ENCODE data around the gene LIN7B. TPM values are rescaled to one million over a fixed set of nuclear protein-coding genes. Genes with fewer than 3 reads are reported as not detected.

The LIN7B gene
- total and polyA plus RNA-seq, 2 donors (not counting 1 experiment from before 2014, with no cell fraction given), result 2.6 to 10.9 TPM

DNA sequence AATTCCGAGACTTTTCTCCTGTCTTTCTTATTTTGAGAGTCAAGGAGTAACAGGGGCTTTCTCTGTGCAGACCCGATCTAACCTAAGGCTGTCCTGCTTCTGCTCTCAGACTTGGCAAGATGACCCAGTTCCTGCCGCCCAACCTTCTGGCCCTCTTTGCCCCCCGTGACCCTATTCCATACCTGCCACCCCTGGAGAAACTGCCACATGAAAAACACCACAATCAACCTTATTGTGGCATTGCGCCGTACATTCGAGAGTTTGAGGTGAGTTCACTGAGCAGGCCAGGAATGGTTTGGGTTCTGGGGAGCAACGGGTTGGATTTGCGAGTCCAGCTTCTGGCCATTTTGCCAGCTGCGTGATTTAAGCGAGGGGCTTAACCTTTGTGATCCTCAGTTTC, 27.9 kb upstream of the LIN7B start:
- no peak for DNase-seq (ENCODE audit: low read depth in 2 of 2)
- Histone ChIP-seq H4K20me1 (ENCODE audit: control insufficient read depth, extremely low read depth, insufficient read depth, low read length) (peaks cover 4% of the 10 kb centered on the region), H3K4me2 (ENCODE audit: extremely low read depth, insufficient read depth, low read length) (peak overlapping the region; percentile 99), H3K27me3 (ENCODE audit: control insufficient read depth, insufficient read depth, low read length) (no peaks in the 10 kb centered on the region), H3K9me3 (ENCODE audit: control insufficient read depth, insufficient read depth, low read depth, low read length) (no peaks in the 10 kb centered on the region), H3K4me3 (replicated peaks in 1 of 4; ENCODE audit: control extremely low read depth in 1 of 4, insufficient read depth in 1 of 4, low read depth in 3 of 4, low read length in 4 of 4) (peak overlapping the region; percentile 78 to 87 (median 84)), H2AFZ (ENCODE audit: low read length) (no peak overlapping the region), H3K79me2 (ENCODE audit: control insufficient read depth, insufficient read depth, low read length) (peaks cover 52% of the 10 kb centered on the region), H3K4me1 (ENCODE audit: control insufficient read depth, extremely low read depth, insufficient read depth, low read length) (peaks cover 7% of the 10 kb centered on the region), H3K36me3 (ENCODE audit: control insufficient read depth, insufficient read depth, low read length) (peaks cover 10% of the 10 kb centered on the region), H3K9ac (ENCODE audit: insufficient read depth, low read length) (peak overlapping the region; percentile 87), H3K27ac (ENCODE audit: insufficient read depth, low read length) (peak overlapping the region; percentile 86)
- TF ChIP-seq, protein P1, sequence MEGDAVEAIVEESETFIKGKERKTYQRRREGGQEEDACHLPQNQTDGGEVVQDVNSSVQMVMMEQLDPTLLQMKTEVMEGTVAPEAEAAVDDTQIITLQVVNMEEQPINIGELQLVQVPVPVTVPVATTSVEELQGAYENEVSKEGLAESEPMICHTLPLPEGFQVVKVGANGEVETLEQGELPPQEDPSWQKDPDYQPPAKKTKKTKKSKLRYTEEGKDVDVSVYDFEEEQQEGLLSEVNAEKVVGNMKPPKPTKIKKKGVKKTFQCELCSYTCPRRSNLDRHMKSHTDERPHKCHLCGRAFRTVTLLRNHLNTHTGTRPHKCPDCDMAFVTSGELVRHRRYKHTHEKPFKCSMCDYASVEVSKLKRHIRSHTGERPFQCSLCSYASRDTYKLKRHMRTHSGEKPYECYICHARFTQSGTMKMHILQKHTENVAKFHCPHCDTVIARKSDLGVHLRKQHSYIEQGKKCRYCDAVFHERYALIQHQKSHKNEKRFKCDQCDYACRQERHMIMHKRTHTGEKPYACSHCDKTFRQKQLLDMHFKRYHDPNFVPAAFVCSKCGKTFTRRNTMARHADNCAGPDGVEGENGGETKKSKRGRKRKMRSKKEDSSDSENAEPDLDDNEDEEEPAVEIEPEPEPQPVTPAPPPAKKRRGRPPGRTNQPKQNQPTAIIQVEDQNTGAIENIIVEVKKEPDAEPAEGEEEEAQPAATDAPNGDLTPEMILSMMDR (conservative IDR thresholded peaks at IDR 0.05 in 1 of 2, IDR thresholded peaks at IDR 0.05 in 1 of 2; ENCODE audit: low read depth in 1 of 2, low read length in 2 of 2), result no peak
- TF ChIP-seq EZH2 (IDR thresholded peaks at IDR 0.05; ENCODE audit: low read length, missing control alignments), result no peak

DNA sequence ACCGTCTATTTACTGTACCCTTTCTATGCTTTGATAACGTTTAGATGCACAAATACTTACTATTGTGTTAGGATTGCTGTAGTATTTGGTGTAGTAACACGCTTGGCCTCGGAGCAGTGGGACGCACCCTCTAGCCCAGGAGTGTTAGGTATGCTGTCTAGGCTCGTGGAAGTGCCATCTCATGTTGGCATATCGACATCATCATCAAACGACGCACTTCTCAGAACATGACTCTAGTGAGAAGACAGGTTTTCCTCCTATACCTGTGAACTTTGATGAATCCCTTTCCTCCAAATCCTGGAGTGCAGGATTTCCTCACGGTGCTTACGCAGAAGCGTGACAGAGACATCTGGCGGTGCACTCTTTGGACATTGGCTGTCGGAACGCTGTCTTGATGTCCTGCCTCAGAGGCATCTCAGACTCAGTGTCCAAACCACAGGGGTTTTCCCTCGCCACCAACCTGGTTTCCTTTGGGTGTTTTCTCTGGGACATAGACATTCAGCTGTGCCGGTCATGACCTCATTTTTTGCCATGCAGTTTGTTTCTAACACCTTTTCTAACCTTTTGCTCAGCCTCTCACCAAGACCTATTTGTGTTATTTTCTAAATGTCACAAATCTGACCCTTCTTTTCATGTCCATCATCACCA, 22.7 kb upstream of the LIN7B start:
- Histone ChIP-seq H2AFZ (ENCODE audit: low read length) (no peak overlapping the region), H3K4me1 (ENCODE audit: control insufficient read depth, extremely low read depth, insufficient read depth, low read length) (peaks cover 7% of the 10 kb centered on the region), H3K79me2 (ENCODE audit: control insufficient read depth, insufficient read depth, low read length) (peaks cover 60% of the 10 kb centered on the region), H3K4me3 (replicated peaks in 1 of 4; ENCODE audit: control extremely low read depth in 1 of 4, insufficient read depth in 1 of 4, low read depth in 3 of 4, low read length in 4 of 4) (no peak overlapping the region), H3K36me3 (ENCODE audit: control insufficient read depth, insufficient read depth, low read length) (peaks cover 23% of the 10 kb centered on the region), H4K20me1 (ENCODE audit: control insufficient read depth, extremely low read depth, insufficient read depth, low read length) (no peaks in the 10 kb centered on the region), H3K9ac (ENCODE audit: insufficient read depth, low read length) (no peak overlapping the region), H3K27ac (ENCODE audit: insufficient read depth, low read length) (no peak overlapping the region), H3K9me3 (ENCODE audit: control insufficient read depth, insufficient read depth, low read depth, low read length) (no peaks in the 10 kb centered on the region), H3K4me2 (ENCODE audit: extremely low read depth, insufficient read depth, low read length) (no peak overlapping the region), H3K27me3 (ENCODE audit: control insufficient read depth, insufficient read depth, low read length) (no peaks in the 10 kb centered on the region)
- TF ChIP-seq EZH2 (IDR thresholded peaks at IDR 0.05; ENCODE audit: low read length, missing control alignments), result no peak
- TF ChIP-seq, protein P1 (conservative IDR thresholded peaks at IDR 0.05 in 1 of 2, IDR thresholded peaks at IDR 0.05 in 1 of 2; ENCODE audit: low read depth in 1 of 2, low read length in 2 of 2), result no peak
- no peak for DNase-seq (ENCODE audit: low read depth in 2 of 2)

DNA sequence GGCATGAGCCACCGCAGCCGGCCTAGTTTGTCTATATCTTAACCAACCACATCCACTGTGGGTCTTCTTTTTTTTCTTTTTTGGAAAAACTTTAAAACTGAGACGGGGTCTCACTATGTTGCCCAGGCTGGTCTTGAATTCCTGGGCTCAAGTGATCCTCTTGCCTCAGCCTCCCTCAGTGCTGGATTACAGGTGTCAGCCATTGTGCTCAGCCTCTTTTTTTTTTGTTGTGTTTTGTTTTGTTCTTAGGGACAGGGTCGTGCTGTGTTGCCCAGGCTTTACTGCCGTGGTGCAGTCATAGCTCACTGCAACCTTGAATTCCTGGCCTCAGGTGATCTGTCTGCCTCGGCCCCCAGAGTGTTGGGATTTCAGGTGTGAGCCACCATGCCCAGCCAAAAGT, 21.5 kb upstream of the LIN7B start:
- Histone ChIP-seq H3K36me3 (ENCODE audit: control insufficient read depth, insufficient read depth, low read length) (peaks cover 25% of the 10 kb centered on the region), H3K9me3 (ENCODE audit: control insufficient read depth, insufficient read depth, low read depth, low read length) (no peaks in the 10 kb centered on the region), H3K4me2 (ENCODE audit: extremely low read depth, insufficient read depth, low read length) (no peak overlapping the region), H3K4me1 (ENCODE audit: control insufficient read depth, extremely low read depth, insufficient read depth, low read length) (peaks cover 2% of the 10 kb centered on the region), H3K9ac (ENCODE audit: insufficient read depth, low read length) (no peak overlapping the region), H3K79me2 (ENCODE audit: control insufficient read depth, insufficient read depth, low read length) (peaks cover 48% of the 10 kb centered on the region), H3K27me3 (ENCODE audit: control insufficient read depth, insufficient read depth, low read length) (no peaks in the 10 kb centered on the region), H3K4me3 (replicated peaks in 1 of 4; ENCODE audit: control extremely low read depth in 1 of 4, insufficient read depth in 1 of 4, low read depth in 3 of 4, low read length in 4 of 4) (no peak overlapping the region), H4K20me1 (ENCODE audit: control insufficient read depth, extremely low read depth, insufficient read depth, low read length) (no peaks in the 10 kb centered on the region), H3K27ac (ENCODE audit: insufficient read depth, low read length) (no peak overlapping the region), H2AFZ (ENCODE audit: low read length) (no peak overlapping the region)
- TF ChIP-seq, protein P1 (conservative IDR thresholded peaks at IDR 0.05 in 1 of 2, IDR thresholded peaks at IDR 0.05 in 1 of 2; ENCODE audit: low read depth in 1 of 2, low read length in 2 of 2), result no peak
- TF ChIP-seq EZH2 (IDR thresholded peaks at IDR 0.05; ENCODE audit: low read length, missing control alignments), result no peak
- DNase-seq (ENCODE audit: low read depth in 2 of 2), result no peak
